GM23248 (cell line): ENCODE results near the gene AHRR. TPM values are rescaled to one million over a fixed set of nuclear protein-coding genes. Genes with fewer than 3 reads are reported as not detected.

ENCODE experiments used
- DNase-seq: peaks from one replicate; pipeline ENCODE4 v3.0.0-alpha.2; 2015
- H2AFZ ChIP-seq: fragments of 200-600 bp; sonication (generic); 2 replicates; pipeline ENCODE4 v1.6.1; 2016; ENCODE audit warnings: antibody characterized with exemption
- H3F3A ChIP-seq: fragments of 200-600 bp; sonication (generic); 2 replicates; pipeline ENCODE4 v1.6.1; 2016; ENCODE audit warnings: mild to moderate bottlenecking, antibody characterized with exemption, mixed run types; ENCODE audit not compliant: insufficient read depth
- H3K27ac ChIP-seq: fragments of 200-600 bp; sonication (generic); 2 replicates; pipeline ENCODE4 v1.5.1; 2016; ENCODE audit warnings: mild to moderate bottlenecking
- H3K27me3 ChIP-seq: fragments of 200-600 bp; sonication (generic); replicated peaks from 2 replicates; pipeline ENCODE4 v1.6.1; 2016; ENCODE audit warnings: mild to moderate bottlenecking; ENCODE audit not compliant: insufficient read depth
- H3K36me3 ChIP-seq: fragments of 200-600 bp; sonication (generic); 2 replicates; pipeline ENCODE4 v1.6.1; 2016; ENCODE audit warnings: low read depth, mild to moderate bottlenecking
- H3K4me1 ChIP-seq: fragments of 200-600 bp; sonication (generic); 2 replicates; pipeline ENCODE4 v1.6.1; 2016; ENCODE audit warnings: mild to moderate bottlenecking; ENCODE audit not compliant: insufficient read depth
- H3K4me2 ChIP-seq: fragments of 200-600 bp; sonication (generic); one replicate; pipeline ENCODE4 v1.6.1; 2016; ENCODE audit warnings: mild to moderate bottlenecking; ENCODE audit not compliant: unreplicated experiment
- H3K4me3 ChIP-seq: fragments of 200-600 bp; sonication (generic); 2 replicates; pipeline ENCODE4 v1.5.1; 2016; ENCODE audit warnings: mild to moderate bottlenecking
- H3K79me2 ChIP-seq: fragments of 200-600 bp; sonication (generic); 2 replicates; pipeline ENCODE4 v1.6.1; 2016; ENCODE audit warnings: mild to moderate bottlenecking; ENCODE audit not compliant: insufficient read depth
- H3K9ac ChIP-seq: fragments of 200-600 bp; sonication (generic); 2 replicates; pipeline ENCODE4 v1.6.1; 2016; ENCODE audit warnings: mild to moderate bottlenecking
- H3K9me2 ChIP-seq: fragments of 200-600 bp; sonication (generic); 2 replicates; pipeline ENCODE4 v1.6.1; 2016; ENCODE audit warnings: mixed run types, mild to moderate bottlenecking, moderate library complexity; ENCODE audit not compliant: insufficient read depth
- H3K9me3 ChIP-seq: fragments of 200-600 bp; sonication (generic); one replicate; pipeline ENCODE4 v1.6.1; 2017; ENCODE audit warnings: low read depth
- H4K20me1 ChIP-seq: fragments of 200-600 bp; sonication (generic); 2 replicates; pipeline ENCODE4 v1.6.0; 2016; ENCODE audit not compliant: insufficient read depth
- EZH2 ChIP-seq: fragments of 200-600 bp; sonication (generic); IDR thresholded peaks from 2 replicates; pipeline ENCODE4 v1.6.1; 2018; ENCODE audit warnings: antibody characterized with exemption, mild to moderate bottlenecking; ENCODE audit not compliant: insufficient read depth, poor library complexity, severe bottlenecking
- EZH2phosphoT487 ChIP-seq: fragments of 200-600 bp; sonication (generic); IDR thresholded peaks from 2 replicates; pipeline ENCODE4 v1.6.1; 2018; ENCODE audit warnings: antibody characterized with exemption, moderate library complexity, mild to moderate bottlenecking, low read depth; ENCODE audit not compliant: insufficient read depth
- WGBS, 2 experiments: methylation state at CpG; one replicate each; pipeline ENCODE4 v1.1.6; 2015 to 2017; ENCODE audit warnings: low lambda C conversion rate in 2 of 2, low coverage in 1 of 2; ENCODE audit errors: missing lambda C conversion rate in 2 of 2; 5-methylcytosine and 5-hydroxymethylcytosine counted together
- in situ Hi-C: fragments of 300-500 bp; cut with MboI; formaldehyde crosslinking; loops from 2 replicates; pipeline ENCODE4 v1.15.0; 2020
- polyA plus RNA-seq: library from polyadenylated mRNA; unstranded; fragments of >200 nt; fragmentation: Nextera tagmentation; extraction: Ambion mirVana; gene quantifications from 2 replicates; pipeline ENCODE4 v1.2.1, GENCODE V29; 2016
- total RNA-seq: library from RNA; depleted of rRNA; stranded (reverse); fragments of >200 nt; shearing (Covaris generic); gene quantifications from 2 replicates; pipeline ENCODE4 v1.2.3, GENCODE V29; 2014

Gene AHRR
- total and polyA plus RNA-seq, 2 experiments from 2014 or later, result 13.2 to 33.7 TPM

DNA sequence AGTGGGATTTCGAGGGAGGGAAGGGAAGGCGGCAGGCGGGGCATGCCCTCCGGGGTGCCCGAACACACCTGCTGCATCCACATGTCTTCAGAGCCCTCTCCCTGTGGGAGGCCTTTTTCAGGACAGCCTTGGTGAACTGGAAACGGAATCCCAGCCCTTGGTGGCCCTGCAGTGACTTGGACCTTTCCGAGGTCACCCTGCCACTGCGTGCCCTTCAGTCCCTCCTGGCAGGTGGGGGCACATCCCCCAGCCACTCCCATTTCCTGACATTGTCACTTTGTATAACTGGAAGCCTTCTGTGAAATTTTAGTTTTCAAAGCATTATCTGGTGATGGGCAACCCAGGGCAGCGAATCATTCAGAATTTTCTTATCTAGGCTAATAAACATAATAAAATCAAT lies 11.0 kb upstream of the AHRR start:
- in situ Hi-C loops, result loop anchor here (10.0 kb wide), 1 partner anchor 124 kb away; no protein-coding TSS in a partner anchor
- Histone ChIP-seq H3K9ac (no peak overlapping the region), H3K9me3 (no peaks in the 10 kb centered on the region), H3K4me1 (peaks cover 6% of the 10 kb centered on the region; the same call in 1 of the 2 replicates), H3K4me2 (no peak overlapping the region), H2AFZ (no peak overlapping the region), H4K20me1 (no peaks in the 10 kb centered on the region; the same call in 1 of the 2 replicates), H3K9me2 (no peaks in the 10 kb centered on the region), H3F3A (no peaks in the 10 kb centered on the region), H3K27ac (no peak overlapping the region), H3K4me3 (no peak overlapping the region), H3K27me3 (no peaks in the 10 kb centered on the region), H3K36me3 (peaks cover 11% of the 10 kb centered on the region), H3K79me2 (peaks cover 65% of the 10 kb centered on the region)
- DNase-seq, result no peak
- TF ChIP-seq EZH2 (no peak), EZH2phosphoT487 (no peak)
- WGBS, 2 experiments, result 95% methylated on average over 5 to 9 of the region's 9 CpGs

DNA sequence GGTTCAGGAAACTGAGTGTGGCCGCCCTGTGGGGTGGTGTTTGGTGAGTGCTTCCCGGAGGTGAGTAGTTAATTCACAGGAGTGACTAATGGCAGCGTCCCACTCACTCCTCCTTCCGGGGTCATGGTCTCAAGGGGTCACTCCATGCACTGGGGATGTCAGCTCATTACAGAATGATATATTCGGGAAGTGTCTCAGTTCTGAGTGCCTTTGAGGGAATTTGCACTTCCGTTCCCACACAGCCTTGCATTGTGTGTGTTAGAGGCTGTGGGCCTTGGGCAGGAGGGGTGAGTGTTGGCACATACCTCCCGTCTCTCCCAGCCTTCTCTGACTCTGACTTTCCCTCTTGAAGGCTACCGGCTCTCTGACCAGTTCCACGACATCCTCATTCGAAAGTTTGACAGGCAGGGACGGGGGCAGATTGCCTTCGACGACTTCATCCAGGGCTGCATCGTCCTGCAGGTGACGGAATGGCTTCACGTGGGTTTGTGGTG lies 10.5 kb upstream of the AHRR start:
- peak; percentile 22 for DNase-seq
- Histone ChIP-seq H3K27ac (no peak overlapping the region), H3K36me3 (peaks cover 11% of the 10 kb centered on the region), H3K79me2 (peaks cover 61% of the 10 kb centered on the region), H4K20me1 (no peaks in the 10 kb centered on the region), H3K9me2 (no peaks in the 10 kb centered on the region), H2AFZ (no peak overlapping the region), H3K4me1 (peaks cover 6% of the 10 kb centered on the region; the same call in 1 of the 2 replicates), H3K4me3 (no peak overlapping the region), H3K9ac (no peak overlapping the region), H3K27me3 (no peaks in the 10 kb centered on the region), H3F3A (no peaks in the 10 kb centered on the region), H3K9me3 (no peaks in the 10 kb centered on the region), H3K4me2 (no peak overlapping the region)
- in situ Hi-C loops, result loop anchor here (10.0 kb wide), 1 partner anchor 124 kb away; no protein-coding TSS in a partner anchor
- 92% methylated on average over 16 of the region's 16 CpGs for WGBS, 2 experiments
- TF ChIP-seq EZH2 (no peak), EZH2phosphoT487 (no peak)

DNA sequence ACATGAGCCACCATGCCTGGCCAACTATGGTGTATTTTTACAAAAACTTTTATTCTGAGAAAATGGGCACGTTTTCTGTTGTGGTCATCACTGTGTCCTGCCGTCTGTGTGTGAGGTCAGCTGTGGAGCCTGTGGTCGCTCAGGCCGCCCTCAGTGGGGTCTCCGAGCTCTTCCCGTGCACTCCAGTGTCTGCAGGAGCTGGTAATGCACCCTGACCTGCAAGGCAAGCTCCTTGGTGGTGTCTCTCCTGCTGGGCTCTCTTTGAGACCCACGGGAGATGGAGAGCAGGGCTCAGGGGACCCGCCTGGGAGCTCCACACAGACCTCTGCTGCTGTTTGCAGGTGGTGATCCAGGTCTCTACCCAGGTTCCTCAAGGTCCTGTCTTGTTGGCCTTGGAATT lies 9.6 kb upstream of the AHRR start:
- H3K9me2 ChIP-seq, result no peaks in the 10 kb centered on the region
- H3K9me3 ChIP-seq, result no peaks in the 10 kb centered on the region
- H3K4me1 ChIP-seq, result peaks cover 6% of the 10 kb centered on the region; the same call in 1 of the 2 replicates
- H3K4me3 ChIP-seq, result no peak overlapping the region
- H3K79me2 ChIP-seq, result peaks cover 54% of the 10 kb centered on the region
- peaks cover 6% of the 10 kb centered on the region for H3K36me3 ChIP-seq
- no peak overlapping the region for H3K9ac ChIP-seq
- 0 out of 2 replicates have a peak, but pooled peaks cover 4% of the 10 kb centered on the region for H3F3A ChIP-seq
- TF ChIP-seq EZH2phosphoT487 (no peak), EZH2 (no peak)
- in situ Hi-C loops, result loop anchor here (10.0 kb wide), 1 partner anchor 123 kb away; no protein-coding TSS in a partner anchor
- WGBS, 2 experiments, result 95 to 96% methylated on average over 8 of the region's 8 CpGs
- no peaks in the 10 kb centered on the region for H3K27me3 ChIP-seq
- H3K4me2 ChIP-seq, result no peak overlapping the region
- DNase-seq, result no peak
- no peak overlapping the region for H2AFZ ChIP-seq
- H3K27ac ChIP-seq, result no peak overlapping the region
- H4K20me1 ChIP-seq, result no peaks in the 10 kb centered on the region

DNA sequence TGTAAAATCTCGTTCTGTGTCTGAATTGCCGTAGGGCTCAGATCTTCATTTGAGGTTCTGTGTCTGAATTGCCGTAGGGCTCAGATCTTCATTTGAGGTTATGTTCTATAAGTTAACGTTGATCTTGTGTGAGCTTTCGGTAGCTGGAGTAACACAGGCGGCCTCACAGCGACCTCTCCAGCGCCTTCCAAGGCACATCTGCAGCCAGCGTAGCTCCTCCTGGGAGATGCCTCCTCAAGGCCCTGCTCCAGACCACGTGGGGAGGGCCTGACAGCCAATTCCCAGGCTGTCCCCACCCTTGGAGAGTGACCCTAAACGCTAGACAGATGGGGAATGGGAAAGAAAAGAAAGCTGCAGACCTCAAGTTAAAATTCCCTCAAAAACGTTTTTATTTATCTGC lies 8.7 kb upstream of the AHRR start:
- Histone ChIP-seq H3K4me1 (peaks cover 6% of the 10 kb centered on the region; the same call in 1 of the 2 replicates), H3K9me2 (no peaks in the 10 kb centered on the region), H3K9ac (no peak overlapping the region), H2AFZ (no peak overlapping the region), H3K4me3 (no peak overlapping the region), H3K79me2 (peaks cover 49% of the 10 kb centered on the region), H3F3A (0 out of 2 replicates have a peak, but pooled peaks cover 4% of the 10 kb centered on the region), H3K4me2 (no peak overlapping the region), H3K27ac (no peak overlapping the region), H3K9me3 (no peaks in the 10 kb centered on the region), H3K36me3 (peaks cover 5% of the 10 kb centered on the region; the same call in 1 of the 2 replicates), H3K27me3 (no peaks in the 10 kb centered on the region), H4K20me1 (no peaks in the 10 kb centered on the region)
- WGBS, 2 experiments, result 44% methylated on average over 12 of the region's 12 CpGs
- TF ChIP-seq EZH2 (no peak), EZH2phosphoT487 (no peak)
- in situ Hi-C loops, result loop anchor here (10.0 kb wide), 1 partner anchor 122 kb away; no protein-coding TSS in a partner anchor
- DNase-seq, result no peak
